Neutrophil (primary cell): Measurements from ENCODE around the gene PEG3.
A peak's percentile ranks its signal among the peaks of the same experiment; 100 is the strongest.

Experiments used
- H3K27ac ChIP-seq: fragments of 200-600 bp; sonication (generic); 2 replicates; pipeline ENCODE4 v1.5.1; 2016; ENCODE audit warnings: mild to moderate bottlenecking, moderate library complexity
- H3K27me3 ChIP-seq: fragments of 200-600 bp; sonication (generic); 2 replicates; pipeline ENCODE4 v1.6.0; 2016; ENCODE audit warnings: mild to moderate bottlenecking
- H3K36me3 ChIP-seq: fragments of 200-600 bp; sonication (generic); 2 replicates; pipeline ENCODE4 v1.5.1; 2017
- H3K4me1 ChIP-seq, 2 experiments: fragments of 200-600 bp in 1 of 2; sonication (generic) in 1 of 2; 1 replicate in 1 of 2; 2 replicates in 1 of 2; pipeline versions ENCODE4 v1.5.1 to v1.6.1; 2013 to 2016; ENCODE audit warnings: low read depth in 1 of 2, low read length in 1 of 2, mild to moderate bottlenecking in 1 of 2, moderate library complexity in 1 of 2; ENCODE audit not compliant: control insufficient read depth in 1 of 2, insufficient read depth in 1 of 2
- H3K4me3 ChIP-seq, 2 experiments: fragments of 200-600 bp in 1 of 2; sonication (generic) in 1 of 2; 1 replicate in 1 of 2; 2 replicates in 1 of 2; pipeline ENCODE4 v1.5.1; 2013 to 2016; ENCODE audit warnings: low read depth in 1 of 2, low read length in 1 of 2, mild to moderate bottlenecking in 1 of 2, moderate library complexity in 1 of 2
- H3K9me3 ChIP-seq: fragments of 200-600 bp; sonication (generic); 2 replicates; pipeline ENCODE4 v1.5.1; 2016
- TF ChIP-seq, protein P1 (sequence below): fragments of 200-600 bp; sonication (generic); IDR thresholded peaks from 2 replicates; pipeline ENCODE4 v1.5.1; 2016; ENCODE audit warnings: antibody characterized with exemption

The PEG3 gene

GRCh38 chr19:56840451-56841192 is at the start of gene PEG3, which contains the start of gene ZIM2:
Gene PEG3 (minus strand): TSS chr19:56840726. CDS start chr19:56824655, 16,071 bp downstream.
Gene ZIM2 (minus strand): TSS chr19:56840726. CDS start chr19:56824277, 16,449 bp downstream.
- H3K4me3 ChIP-seq = peak within 1 kb of the TSS; percentile 32 to 41
- peaks cover 20 to 22% of the 10 kb centered on the region in 2 experiments for H3K4me1 ChIP-seq
- peaks cover 37% of the 10 kb centered on the region for H3K9me3 ChIP-seq
- TF ChIP-seq, protein P1, sequence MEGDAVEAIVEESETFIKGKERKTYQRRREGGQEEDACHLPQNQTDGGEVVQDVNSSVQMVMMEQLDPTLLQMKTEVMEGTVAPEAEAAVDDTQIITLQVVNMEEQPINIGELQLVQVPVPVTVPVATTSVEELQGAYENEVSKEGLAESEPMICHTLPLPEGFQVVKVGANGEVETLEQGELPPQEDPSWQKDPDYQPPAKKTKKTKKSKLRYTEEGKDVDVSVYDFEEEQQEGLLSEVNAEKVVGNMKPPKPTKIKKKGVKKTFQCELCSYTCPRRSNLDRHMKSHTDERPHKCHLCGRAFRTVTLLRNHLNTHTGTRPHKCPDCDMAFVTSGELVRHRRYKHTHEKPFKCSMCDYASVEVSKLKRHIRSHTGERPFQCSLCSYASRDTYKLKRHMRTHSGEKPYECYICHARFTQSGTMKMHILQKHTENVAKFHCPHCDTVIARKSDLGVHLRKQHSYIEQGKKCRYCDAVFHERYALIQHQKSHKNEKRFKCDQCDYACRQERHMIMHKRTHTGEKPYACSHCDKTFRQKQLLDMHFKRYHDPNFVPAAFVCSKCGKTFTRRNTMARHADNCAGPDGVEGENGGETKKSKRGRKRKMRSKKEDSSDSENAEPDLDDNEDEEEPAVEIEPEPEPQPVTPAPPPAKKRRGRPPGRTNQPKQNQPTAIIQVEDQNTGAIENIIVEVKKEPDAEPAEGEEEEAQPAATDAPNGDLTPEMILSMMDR = no peak
- H3K36me3 ChIP-seq = no peaks in the 10 kb centered on the region
- peaks cover 39% of the 10 kb centered on the region for H3K27me3 ChIP-seq
- no peak within 1 kb of the TSS for H3K27ac ChIP-seq

DNA sequence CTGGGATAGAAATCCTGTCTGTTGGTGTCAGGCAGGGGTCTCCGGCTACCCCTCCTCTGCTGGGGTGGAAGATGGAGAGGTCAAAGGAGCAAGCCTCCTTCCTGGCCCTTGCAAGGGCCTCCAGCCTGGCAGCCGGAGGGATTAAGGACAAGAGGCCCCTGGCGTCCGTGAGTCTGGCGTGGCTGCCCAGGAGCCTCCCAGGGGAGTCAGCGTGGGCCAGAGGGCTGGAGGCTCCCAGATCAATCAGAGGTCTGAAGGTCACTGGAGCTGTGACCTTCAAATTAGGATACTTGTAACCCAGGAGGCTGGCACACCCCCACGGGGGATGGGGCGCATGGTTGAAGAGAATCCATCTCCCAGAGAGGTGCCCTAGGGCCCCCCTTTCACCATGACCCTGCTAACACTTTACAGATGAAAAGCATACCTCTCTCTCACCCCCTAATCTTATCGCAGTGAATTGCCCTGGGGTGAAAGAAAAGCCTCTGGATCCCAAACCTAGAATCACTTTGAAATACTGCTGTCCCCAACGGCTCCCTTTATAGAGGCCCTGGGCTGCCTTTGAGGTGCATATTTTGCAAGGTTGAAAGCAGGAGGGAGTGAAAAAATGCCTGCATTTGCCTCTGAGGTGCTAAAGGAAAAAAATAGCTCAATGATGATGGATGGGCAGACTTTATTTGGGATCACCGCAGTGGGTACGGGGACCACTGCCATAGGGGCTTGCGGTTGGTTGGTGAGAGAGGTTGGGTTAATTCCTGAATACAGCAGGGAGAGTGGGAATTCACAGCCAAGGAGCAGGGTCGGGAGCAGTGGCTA is 44.9 kb upstream of the PEG3 start:
- Histone ChIP-seq H3K9me3 (peaks cover 10% of the 10 kb centered on the region), H3K36me3 (no peaks in the 10 kb centered on the region), H3K27me3 (no peaks in the 10 kb centered on the region), H3K27ac (no peak overlapping the region), H3K4me3 (no peak overlapping the region), H3K4me1 (no peaks in the 10 kb centered on the region)
- TF ChIP-seq, protein P1 = no peak

DNA sequence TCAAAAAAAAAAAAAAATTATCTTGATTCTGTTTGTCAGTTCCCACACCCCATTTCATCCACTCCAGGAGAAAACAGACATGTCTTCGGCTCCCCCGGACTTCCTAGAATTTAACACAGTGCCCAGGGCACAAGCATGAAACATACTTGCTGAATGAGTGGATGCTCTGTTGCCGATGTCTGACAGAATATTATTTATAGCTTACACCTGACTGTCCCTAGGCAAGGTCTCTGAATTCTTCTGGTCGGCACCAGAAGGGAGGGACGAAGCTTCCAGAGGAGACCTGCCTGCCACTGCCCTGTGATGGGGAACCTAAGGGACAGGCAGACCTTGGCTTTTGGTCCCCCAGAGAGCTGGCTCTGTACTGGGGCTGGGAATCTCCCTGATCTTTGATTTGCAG is 43.9 kb upstream of the PEG3 start:
- Histone ChIP-seq H3K4me1 (no peaks in the 10 kb centered on the region), H3K36me3 (no peaks in the 10 kb centered on the region), H3K4me3 (no peak overlapping the region), H3K27me3 (no peaks in the 10 kb centered on the region), H3K9me3 (peaks cover 13% of the 10 kb centered on the region), H3K27ac (no peak overlapping the region)
- TF ChIP-seq, protein P1 = no peak

DNA sequence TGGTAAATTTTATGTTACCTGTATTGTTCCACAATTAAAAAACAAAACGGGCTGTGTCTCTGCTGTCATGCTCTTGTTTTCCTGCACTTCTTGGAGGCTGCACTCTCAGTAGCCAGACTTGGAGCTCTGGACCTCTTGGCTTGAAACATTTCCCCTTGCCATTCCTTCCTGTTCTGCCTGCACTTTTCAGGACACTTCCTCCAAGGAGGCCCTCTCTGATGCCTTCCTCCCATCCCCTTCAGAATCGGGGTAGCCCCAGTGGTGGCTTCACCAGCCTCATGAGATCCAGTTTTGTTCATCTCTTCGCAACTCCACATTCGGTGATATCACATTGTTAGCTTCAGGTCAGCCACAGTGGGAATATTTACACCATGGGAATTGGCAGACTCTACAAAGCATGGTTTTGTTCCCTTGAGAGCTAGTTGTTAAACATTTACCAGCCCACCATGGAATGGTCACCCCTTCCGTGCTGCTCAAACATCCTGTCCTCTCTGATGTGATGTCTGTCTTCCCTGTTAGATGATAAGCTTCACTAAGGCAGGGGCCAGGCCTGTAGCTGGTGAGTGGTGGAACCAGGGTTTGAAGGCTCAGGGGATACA is 40.2 kb upstream of the PEG3 start:
- TF ChIP-seq, protein P1 = no peak
- Histone ChIP-seq H3K27ac (no peak overlapping the region), H3K4me1 (no peaks in the 10 kb centered on the region), H3K36me3 (no peaks in the 10 kb centered on the region), H3K4me3 (no peak overlapping the region), H3K9me3 (peaks cover 7% of the 10 kb centered on the region), H3K27me3 (no peaks in the 10 kb centered on the region)

DNA sequence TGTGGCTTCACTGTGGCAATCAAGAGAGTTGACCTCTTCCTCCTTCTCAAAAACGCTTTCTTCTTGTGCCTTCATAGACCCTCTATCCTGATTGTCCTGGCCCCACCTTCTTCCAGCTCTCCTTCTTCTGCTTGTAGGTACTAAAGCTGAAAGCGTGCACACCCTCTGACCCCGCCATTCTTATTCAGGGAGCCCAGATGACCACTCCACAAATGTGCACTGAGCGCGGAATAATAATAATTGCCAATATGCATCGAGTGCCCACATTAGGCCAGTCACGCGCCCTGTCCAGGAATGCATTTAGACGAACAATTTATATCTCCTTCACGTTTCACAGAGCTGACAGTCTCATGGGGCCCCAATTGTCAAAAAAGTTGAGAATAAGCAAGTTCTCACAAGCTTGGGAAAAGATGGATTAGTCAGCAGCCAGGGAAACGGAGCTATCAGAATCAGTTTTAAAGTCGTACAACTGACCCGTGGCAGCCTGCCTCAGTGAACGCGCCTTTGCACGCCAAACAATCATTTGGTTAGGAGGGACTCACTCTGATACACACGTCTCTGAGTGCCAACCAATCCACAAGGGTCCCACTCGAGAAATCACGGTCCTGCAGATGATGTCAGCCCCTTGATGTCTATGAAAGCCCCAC is 36.7 kb upstream of the PEG3 start:
- Histone ChIP-seq H3K36me3 (no peaks in the 10 kb centered on the region), H3K27me3 (no peaks in the 10 kb centered on the region), H3K4me3 (no peak overlapping the region), H3K27ac (no peak overlapping the region), H3K9me3 (peaks cover 11% of the 10 kb centered on the region), H3K4me1 (no peaks in the 10 kb centered on the region)
- TF ChIP-seq, protein P1 = no peak
